HFFc6 (cell line): Measurements from ENCODE around the gene LENG8. TPM values are rescaled to one million over a fixed set of nuclear protein-coding genes. Genes with fewer than 3 reads are reported as not detected.
A peak's percentile ranks its signal among the peaks of the same experiment; 100 is the strongest.

Source experiments
- DNase-seq: peaks from one replicate; pipeline ENCODE4 v3.0.0-alpha.2; 2018
- H3K27ac Mint-ChIP-seq: 2 replicates; pipeline ENCODE4 v1.8.0; 2020; ENCODE audit warnings: mild to moderate bottlenecking, mixed read lengths
- H3K27me3 Mint-ChIP-seq: 2 replicates; pipeline ENCODE4 v1.8.0; 2021; ENCODE audit warnings: mild to moderate bottlenecking, moderate library complexity, mixed read lengths; ENCODE audit not compliant: insufficient read depth
- H3K36me3 Mint-ChIP-seq: 2 replicates; pipeline ENCODE4 v1.8.0; 2021; ENCODE audit warnings: low read depth, mixed read lengths
- H3K4me1 Mint-ChIP-seq: 2 replicates; pipeline ENCODE4 v1.8.0; 2020; ENCODE audit warnings: low read depth, mixed read lengths
- H3K4me3 Mint-ChIP-seq: 2 replicates; pipeline ENCODE4 v1.8.0; 2020; ENCODE audit warnings: mild to moderate bottlenecking, moderate library complexity, mixed read lengths
- H3K9me3 Mint-ChIP-seq: 2 replicates; pipeline ENCODE4 v1.8.0; 2020; ENCODE audit warnings: mild to moderate bottlenecking, mixed read lengths
- CTCF ChIP-seq: fragments of 200-600 bp; sonication (generic); IDR thresholded peaks from 2 replicates; pipeline ENCODE4 v1.5.0; 2021; ENCODE audit warnings: antibody characterized with exemption, mild to moderate bottlenecking
- total RNA-seq, 6 experiments: library from RNA; stranded (reverse); fragmentation: NEBNext Ultra II Directional; extraction: Animal tissue kit (Norgen Biotek cat#: 25700); gene quantifications; 2 replicates in 1 of 6; 3 replicates in 5 of 6; pipeline ENCODE4 v1.2.3, GENCODE V29; 2021

The LENG8 gene
- total RNA-seq, 6 experiments from 2014 or later: 70.7 to 76.5 (median 74.0) TPM

GRCh38 chr19:54475706-54476105, 26.7 kb downstream of the LENG8 start:
- H3K4me1 Mint-ChIP-seq: peaks cover 14% of the 10 kb centered on the region
- H3K9me3 Mint-ChIP-seq: no peaks in the 10 kb centered on the region
- DNase-seq: no peak
- no peak for TF ChIP-seq CTCF
- H3K27ac Mint-ChIP-seq: no peak overlapping the region
- no peak overlapping the region for H3K4me3 Mint-ChIP-seq
- peaks cover 6% of the 10 kb centered on the region; the same call in 1 of the 2 replicates for H3K27me3 Mint-ChIP-seq
- H3K36me3 Mint-ChIP-seq: 0 out of 2 replicates have a peak, but pooled peaks cover under 1% of the 10 kb centered on the region

- Mint-ChIP-seq H3K4me1 (peaks cover 12% of the 10 kb centered on the region), H3K9me3 (no peaks in the 10 kb centered on the region), H3K36me3 (no peaks in the 10 kb centered on the region), H3K4me3 (no peak overlapping the region), H3K27ac (no peak overlapping the region), H3K27me3 (peaks cover 6% of the 10 kb centered on the region; the same call in 1 of the 2 replicates)
- no peak for DNase-seq
- TF ChIP-seq CTCF: peak; percentile 48; the same call in 1 of the 2 replicates
Observed at GRCh38 chr19:54477650-54478049, 28.7 kb downstream of the LENG8 start.

- no peaks in the 10 kb centered on the region for H3K9me3 Mint-ChIP-seq
- no peak for DNase-seq
- H3K4me1 Mint-ChIP-seq: peaks cover 4% of the 10 kb centered on the region
- peaks cover 6% of the 10 kb centered on the region; the same call in 1 of the 2 replicates for H3K27me3 Mint-ChIP-seq
- no peak overlapping the region for H3K27ac Mint-ChIP-seq
- H3K36me3 Mint-ChIP-seq: no peaks in the 10 kb centered on the region
- TF ChIP-seq CTCF: peak; percentile 78
- H3K4me3 Mint-ChIP-seq: no peak overlapping the region
Observed at GRCh38 chr19:54478677-54479266, 29.8 kb downstream of the LENG8 start.

- no peak for DNase-seq
- Mint-ChIP-seq H3K9me3 (no peaks in the 10 kb centered on the region), H3K27me3 (peaks cover 10% of the 10 kb centered on the region), H3K36me3 (no peaks in the 10 kb centered on the region), H3K27ac (no peak overlapping the region), H3K4me1 (no peaks in the 10 kb centered on the region; the same call in 1 of the 2 replicates), H3K4me3 (no peak overlapping the region)
- no peak for TF ChIP-seq CTCF
Observed at GRCh38 chr19:54480051-54480450, 31.1 kb downstream of the LENG8 start.

- H3K4me1 Mint-ChIP-seq: no peaks in the 10 kb centered on the region; the same call in 1 of the 2 replicates
- H3K27me3 Mint-ChIP-seq: peaks cover 13% of the 10 kb centered on the region
- no peak for DNase-seq
- no peaks in the 10 kb centered on the region for H3K36me3 Mint-ChIP-seq
- H3K4me3 Mint-ChIP-seq: no peak overlapping the region
- H3K27ac Mint-ChIP-seq: no peak overlapping the region
- peak; percentile 82 for TF ChIP-seq CTCF
- H3K9me3 Mint-ChIP-seq: no peaks in the 10 kb centered on the region
Observed at GRCh38 chr19:54481326-54481930, 32.4 kb downstream of the LENG8 start.
